Activated T-helper 2 cell treated with anti-CD3 and anti-CD28 coated beads, Interferon-gamma antibody, Interleukin-2, Interleukin-4, amounts not matched to agents 10 μg/mL and 5 μg/mL and 100 μg/mL, durations not matched to agents 14 hours and 24 hours and 36 hours (primary cell): ENCODE results near the gene MAST4. TPM values are rescaled to one million over a fixed set of nuclear protein-coding genes. Genes with fewer than 3 reads are reported as not detected.

Experiments
- DNase-seq: peaks from one replicate; pipeline ENCODE4 v3.0.0; 2021; ENCODE audit warnings: low spot score
- H3K27ac Mint-ChIP-seq: one replicate; pipeline ENCODE4 v1.8.0; 2021; ENCODE audit warnings: mixed read lengths
- H3K27me3 Mint-ChIP-seq: one replicate; pipeline ENCODE4 v1.8.0; 2021; ENCODE audit warnings: low read depth, mixed read lengths
- H3K36me3 Mint-ChIP-seq: one replicate; pipeline ENCODE4 v1.8.0; 2021; ENCODE audit warnings: low read depth, mixed read lengths
- H3K4me1 Mint-ChIP-seq: one replicate; pipeline ENCODE4 v1.8.0; 2021; ENCODE audit warnings: low read depth, mixed read lengths
- H3K4me3 Mint-ChIP-seq: one replicate; pipeline ENCODE4 v1.8.0; 2021; ENCODE audit warnings: low read depth, mild to moderate bottlenecking, moderate library complexity, mixed read lengths
- H3K9me3 Mint-ChIP-seq: one replicate; pipeline ENCODE4 v1.8.0; 2021; ENCODE audit warnings: mixed read lengths
- intact Hi-C: fragments of 100-400 bp; cut with micrococcal nuclease; formaldehyde crosslinking; loops from one replicate; pipeline ENCODE4 v1.15.1; 2023
- total RNA-seq: library from RNA; stranded (reverse); gene quantifications from 2 replicates; pipeline ENCODE4 v1.2.3, GENCODE V29; 2022

The MAST4 gene
- total RNA-seq, 1 donor from 2014 or later = 6.1 TPM

- H3K27me3 Mint-ChIP-seq = peaks cover 14% of the 10 kb centered on the region
- H3K27ac Mint-ChIP-seq = no peak overlapping the region
- no peak overlapping the region for H3K4me3 Mint-ChIP-seq
- intact Hi-C loops = loop anchor here (2.0 kb wide), 2 partner anchors 15 to 219 kb away; no protein-coding TSS in a partner anchor
- H3K4me1 Mint-ChIP-seq = peaks cover 11% of the 10 kb centered on the region
- no peaks in the 10 kb centered on the region for H3K36me3 Mint-ChIP-seq
- H3K9me3 Mint-ChIP-seq = no peaks in the 10 kb centered on the region
- no peak for DNase-seq
These were observed 393.6 kb downstream of the MAST4 start for GRCh38 chr5:66989781-66990180.

- DNase-seq = no peak
- intact Hi-C loops = loop anchor here (2.0 kb wide), 1 partner anchor 13 kb away; no protein-coding TSS in a partner anchor
- Mint-ChIP-seq H3K4me3 (no peak overlapping the region), H3K27ac (no peak overlapping the region), H3K4me1 (peaks cover 9% of the 10 kb centered on the region), H3K27me3 (peaks cover 10% of the 10 kb centered on the region), H3K9me3 (no peaks in the 10 kb centered on the region), H3K36me3 (no peaks in the 10 kb centered on the region)
These were observed 395.6 kb downstream of the MAST4 start for GRCh38 chr5:66991746-66992145.

- peaks cover 13% of the 10 kb centered on the region for H3K27me3 Mint-ChIP-seq
- H3K27ac Mint-ChIP-seq = no peak overlapping the region
- no peak overlapping the region for H3K4me3 Mint-ChIP-seq
- DNase-seq = no peak
- H3K36me3 Mint-ChIP-seq = no peaks in the 10 kb centered on the region
- intact Hi-C loops = no loop called here
- H3K4me1 Mint-ChIP-seq = peaks cover 9% of the 10 kb centered on the region
- H3K9me3 Mint-ChIP-seq = no peaks in the 10 kb centered on the region
These were observed 396.4 kb downstream of the MAST4 start for GRCh38 chr5:66992547-66992946.

GRCh38 chr5:66993448-66993847 is 397.3 kb downstream of the MAST4 start:
- DNase-seq = no peak
- peaks cover 5% of the 10 kb centered on the region for H3K4me1 Mint-ChIP-seq
- H3K27ac Mint-ChIP-seq = no peak overlapping the region
- intact Hi-C loops = no loop called here
- H3K36me3 Mint-ChIP-seq = no peaks in the 10 kb centered on the region
- H3K9me3 Mint-ChIP-seq = no peaks in the 10 kb centered on the region
- no peak overlapping the region for H3K4me3 Mint-ChIP-seq
- H3K27me3 Mint-ChIP-seq = peaks cover 15% of the 10 kb centered on the region

GRCh38 chr5:66993882-66994281 is 397.7 kb downstream of the MAST4 start:
- H3K4me3 Mint-ChIP-seq = no peak overlapping the region
- no peaks in the 10 kb centered on the region for H3K36me3 Mint-ChIP-seq
- no peak for DNase-seq
- H3K27ac Mint-ChIP-seq = no peak overlapping the region
- peaks cover 17% of the 10 kb centered on the region for H3K27me3 Mint-ChIP-seq
- peaks cover 5% of the 10 kb centered on the region for H3K4me1 Mint-ChIP-seq
- no peaks in the 10 kb centered on the region for H3K9me3 Mint-ChIP-seq
- intact Hi-C loops = no loop called here

- Mint-ChIP-seq H3K36me3 (no peaks in the 10 kb centered on the region), H3K4me1 (peaks cover 5% of the 10 kb centered on the region), H3K4me3 (no peak overlapping the region), H3K9me3 (no peaks in the 10 kb centered on the region), H3K27me3 (peaks cover 21% of the 10 kb centered on the region), H3K27ac (no peak overlapping the region)
- DNase-seq = no peak
- intact Hi-C loops = no loop called here
These were observed 398.6 kb downstream of the MAST4 start for GRCh38 chr5:66994790-66995189.

DNA sequence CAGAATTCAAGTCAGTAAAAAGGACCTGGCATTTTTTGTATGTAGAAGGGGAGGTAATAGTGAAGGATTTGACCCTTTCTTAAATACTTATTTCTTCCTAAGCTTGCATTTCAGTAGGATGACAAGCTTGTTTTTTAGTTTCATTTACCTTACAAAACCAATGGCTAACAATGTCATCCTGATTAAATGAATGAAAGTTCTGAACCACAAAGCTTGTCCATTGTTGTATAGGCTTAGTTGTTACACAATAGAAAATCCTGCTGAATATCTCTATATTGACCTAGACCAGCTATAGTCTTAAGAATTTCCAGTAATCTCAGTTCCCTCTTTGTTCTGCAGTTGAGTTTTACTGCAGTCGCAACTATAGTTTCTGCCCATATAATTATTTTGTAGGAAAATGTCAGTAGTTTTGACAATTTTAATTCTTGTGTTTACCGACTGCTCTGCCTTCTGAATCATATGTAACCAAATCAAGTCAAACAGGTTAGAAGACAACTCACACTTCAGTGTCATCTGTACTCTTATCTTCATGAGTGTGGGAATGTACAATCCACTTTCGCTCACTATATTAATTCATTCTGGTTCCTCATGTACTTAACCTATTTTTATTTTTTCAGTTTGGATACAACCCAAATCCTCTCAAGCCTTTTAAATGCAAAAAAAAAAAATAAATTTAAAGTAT is 404.7 kb downstream of the MAST4 start:
- no peak overlapping the region for H3K4me3 Mint-ChIP-seq
- no peak overlapping the region for H3K27ac Mint-ChIP-seq
- no peaks in the 10 kb centered on the region for H3K36me3 Mint-ChIP-seq
- H3K27me3 Mint-ChIP-seq = peaks cover 26% of the 10 kb centered on the region
- H3K9me3 Mint-ChIP-seq = no peaks in the 10 kb centered on the region
- peaks cover 26% of the 10 kb centered on the region for H3K4me1 Mint-ChIP-seq
- no peak for DNase-seq
- intact Hi-C loops = loop anchor here (10.0 kb wide), 3 partner anchors 1214 to 1434 kb away; partner anchors contain the start of gene PIK3R1

DNA sequence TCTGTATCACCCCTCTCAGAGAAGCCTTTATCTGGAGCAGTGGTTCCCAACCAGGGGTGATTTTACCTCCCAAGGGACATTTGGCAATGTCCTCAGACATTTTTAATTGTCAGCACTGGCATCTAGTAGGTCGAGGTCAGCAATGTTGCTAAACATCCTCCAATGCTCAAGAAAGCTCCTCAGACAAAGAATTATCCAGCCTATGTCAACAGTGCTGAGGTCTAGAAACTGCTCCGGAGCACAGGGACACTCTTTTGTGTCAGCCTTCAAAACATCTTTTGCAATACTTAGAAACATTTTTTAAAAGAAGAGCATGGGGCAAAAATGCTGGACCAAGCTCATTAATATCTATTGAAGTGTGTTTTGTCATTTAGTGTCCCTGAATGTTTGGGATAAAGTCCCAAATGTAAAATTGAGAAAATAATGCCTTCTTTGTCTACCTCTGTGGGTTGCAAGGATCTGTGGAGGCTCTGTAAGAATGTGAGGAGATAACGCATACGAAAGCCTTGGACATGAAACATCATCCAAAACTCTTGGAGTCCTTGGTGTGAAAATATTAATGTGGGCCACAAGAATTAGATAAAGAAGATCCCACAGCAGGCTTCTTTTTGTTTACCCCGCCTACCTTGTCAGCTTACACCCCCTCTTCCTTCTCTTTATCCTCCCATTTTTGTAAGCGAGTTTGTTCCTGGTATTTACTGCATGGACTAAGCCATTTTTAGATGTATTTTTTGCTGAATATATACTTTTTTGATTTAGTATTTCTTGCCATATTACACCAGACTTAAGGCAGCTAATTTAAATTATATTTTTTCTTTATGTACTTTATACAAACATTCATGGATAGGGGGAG is 406.9 kb downstream of the MAST4 start:
- H3K9me3 Mint-ChIP-seq = no peaks in the 10 kb centered on the region
- no peak overlapping the region for H3K27ac Mint-ChIP-seq
- H3K27me3 Mint-ChIP-seq = peaks cover 22% of the 10 kb centered on the region
- no peak for DNase-seq
- no peaks in the 10 kb centered on the region for H3K36me3 Mint-ChIP-seq
- intact Hi-C loops = loop anchor here (10.0 kb wide), 3 partner anchors 1212 to 1432 kb away; partner anchors contain the start of gene PIK3R1
- H3K4me1 Mint-ChIP-seq = peaks cover 47% of the 10 kb centered on the region
- no peak overlapping the region for H3K4me3 Mint-ChIP-seq

- intact Hi-C loops = loop anchor here (10.0 kb wide), 3 partner anchors 1211 to 1431 kb away; partner anchors contain the start of gene PIK3R1
- no peak for DNase-seq
- Mint-ChIP-seq H3K4me3 (peak overlapping the region; percentile 64), H3K4me1 (peaks cover 53% of the 10 kb centered on the region), H3K9me3 (no peaks in the 10 kb centered on the region), H3K27ac (no peak overlapping the region), H3K36me3 (no peaks in the 10 kb centered on the region), H3K27me3 (peaks cover 21% of the 10 kb centered on the region)
These were observed 407.4 kb downstream of the MAST4 start for GRCh38 chr5:67003685-67003934.

DNA sequence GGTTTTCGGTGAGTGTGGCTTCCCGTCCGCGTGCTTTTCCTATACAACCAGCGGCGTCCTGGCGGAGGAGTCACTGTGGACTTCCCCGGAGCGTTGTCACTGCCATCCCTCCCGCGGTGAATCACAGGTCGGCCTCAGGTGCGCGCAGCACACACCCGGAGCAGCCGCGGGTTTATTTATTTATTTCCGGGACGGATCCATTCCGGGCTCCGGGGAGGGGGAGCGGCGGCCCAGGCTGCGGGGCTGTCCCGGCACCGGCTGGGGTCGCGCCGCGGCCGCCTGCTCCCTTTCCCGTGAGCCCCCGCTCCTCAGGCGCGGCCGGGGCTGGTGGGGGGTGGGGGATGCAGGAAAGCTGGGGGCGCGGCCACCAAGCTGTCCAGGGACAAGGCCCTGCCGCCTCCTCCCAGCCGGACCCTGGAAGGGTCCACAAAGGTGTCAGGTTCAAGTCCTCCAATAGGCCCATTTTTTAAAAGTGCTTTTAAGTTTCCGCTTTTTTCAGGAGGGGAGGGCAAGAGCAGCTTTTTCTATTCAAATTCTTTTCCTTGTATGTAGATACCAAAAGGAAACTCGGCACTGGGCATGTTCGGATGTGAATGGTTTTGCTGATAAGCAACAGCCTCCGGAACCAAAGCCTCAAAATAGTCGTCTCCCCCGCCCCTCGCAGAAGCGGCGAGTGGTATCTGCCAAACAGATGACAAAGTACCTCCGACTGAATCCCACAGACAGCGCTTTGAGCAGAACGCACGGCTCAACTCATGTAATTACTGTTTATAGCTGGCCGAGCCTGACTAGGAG is 407.9 kb downstream of the MAST4 start:
- Mint-ChIP-seq H3K9me3 (no peaks in the 10 kb centered on the region), H3K4me1 (peaks cover 56% of the 10 kb centered on the region), H3K4me3 (peak overlapping the region; percentile 82), H3K36me3 (no peaks in the 10 kb centered on the region), H3K27ac (peak overlapping the region; percentile 82), H3K27me3 (peaks cover 17% of the 10 kb centered on the region)
- intact Hi-C loops = loop anchor here (1.0 to 10.0 kb wide), 8 partner anchors 13 to 1431 kb away; partner anchors contain the start of gene PIK3R1
- DNase-seq = peak; percentile 85

DNA sequence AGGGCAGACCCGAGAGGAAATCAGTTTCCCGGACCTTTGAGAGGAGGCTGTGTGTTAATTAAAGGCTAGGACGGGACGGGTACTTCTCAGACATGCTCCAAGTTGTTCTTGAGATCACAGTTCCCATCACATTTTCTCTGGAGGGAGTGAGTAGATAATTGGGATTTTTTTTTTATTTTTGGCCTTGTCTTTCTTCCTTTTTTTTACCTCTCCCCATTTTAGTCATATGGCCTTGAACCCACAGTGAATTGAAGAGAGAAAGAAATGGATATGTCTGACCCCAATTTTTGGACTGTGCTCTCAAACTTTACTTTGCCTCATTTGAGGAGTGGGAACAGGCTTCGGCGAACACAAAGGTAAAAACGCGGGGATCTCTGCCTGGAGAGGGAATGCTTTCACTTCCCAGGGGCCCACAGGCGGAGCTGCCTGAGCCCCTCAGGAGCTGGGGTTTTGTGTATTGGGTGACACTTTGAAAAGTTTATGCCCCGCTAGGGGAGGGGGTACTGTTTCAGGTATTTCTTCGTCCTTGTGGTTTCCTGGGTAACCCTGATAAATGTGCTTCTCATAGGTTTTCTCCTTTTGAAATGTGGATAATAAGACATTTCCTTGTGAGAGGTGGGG is 408.6 kb downstream of the MAST4 start:
- H3K4me1 Mint-ChIP-seq = peaks cover 61% of the 10 kb centered on the region
- peaks cover 15% of the 10 kb centered on the region for H3K27me3 Mint-ChIP-seq
- no peak for DNase-seq
- no peaks in the 10 kb centered on the region for H3K36me3 Mint-ChIP-seq
- H3K4me3 Mint-ChIP-seq = peak overlapping the region; percentile 82
- H3K9me3 Mint-ChIP-seq = no peaks in the 10 kb centered on the region
- intact Hi-C loops = loop anchor here (1.0 to 10.0 kb wide), 8 partner anchors 14 to 1430 kb away; partner anchors contain the start of gene PIK3R1
- peak overlapping the region; percentile 82 for H3K27ac Mint-ChIP-seq
